NCI-H748 (cell line): ENCODE measurements around the gene HS3ST5.
"Not testable (repeated sequence)": the region's sequence is repeated elsewhere in the genome, so short reads cannot be mapped to it uniquely, and the experiment has no call there.

Experiments
- DNase-seq: peaks from one replicate; lab custom pipeline; 2025; ENCODE audit not compliant: unreplicated experiment; lab: John Stamatoyannopoulos, UW

HS3ST5 gene

GRCh38 chr6:114339706-114340105 lies 3.1 kb downstream of the HS3ST5 start:
- DNase-seq: no peak

GRCh38 chr6:114334237-114334636 lies 8.6 kb downstream of the HS3ST5 start:
- DNase-seq: no peak

GRCh38 chr6:114327074-114327473 lies 15.7 kb downstream of the HS3ST5 start:
- no peak for DNase-seq

- DNase-seq: no peak
These were observed 19.0 kb downstream of the HS3ST5 start for GRCh38 chr6:114323784-114324183.

- DNase-seq: no peak
These were observed 23.1 kb downstream of the HS3ST5 start for GRCh38 chr6:114319749-114320148.

GRCh38 chr6:114315831-114316595 lies 26.8 kb downstream of the HS3ST5 start:
- no peak for DNase-seq

- DNase-seq: not testable (repeated sequence)
These were observed 29.0 kb downstream of the HS3ST5 start for GRCh38 chr6:114313816-114314215.

- no peak for DNase-seq
These were observed 29.9 kb downstream of the HS3ST5 start for GRCh38 chr6:114312931-114313330.

GRCh38 chr6:114310053-114310452 lies 32.8 kb downstream of the HS3ST5 start:
- no peak for DNase-seq

- DNase-seq: peak; percentile 31
These were observed 38.4 kb downstream of the HS3ST5 start for GRCh38 chr6:114304304-114304887.

GRCh38 chr6:114301596-114302219 lies 41.1 kb downstream of the HS3ST5 start:
- DNase-seq: no peak

- no peak for DNase-seq
These were observed 45.7 kb downstream of the HS3ST5 start for GRCh38 chr6:114297135-114297534.

- no peak for DNase-seq
These were observed 50.4 kb downstream of the HS3ST5 start for GRCh38 chr6:114292431-114292830.

GRCh38 chr6:114291428-114291827 lies 51.4 kb downstream of the HS3ST5 start:
- no peak for DNase-seq

- DNase-seq: no peak
These were observed 52.0 kb downstream of the HS3ST5 start for GRCh38 chr6:114290864-114291263.

GRCh38 chr6:114288701-114289495 lies 53.9 kb downstream of the HS3ST5 start:
- DNase-seq: no peak

- DNase-seq: no peak
These were observed 55.4 kb downstream of the HS3ST5 start for GRCh38 chr6:114287461-114287860.

- DNase-seq: no peak
These were observed 56.6 kb downstream of the HS3ST5 start for GRCh38 chr6:114286211-114286610.

GRCh38 chr6:114284281-114284680 lies 58.5 kb downstream of the HS3ST5 start:
- DNase-seq: no peak

GRCh38 chr6:114282292-114282691 lies 60.5 kb downstream of the HS3ST5 start:
- peak; percentile 13 for DNase-seq

GRCh38 chr6:114281496-114281895 lies 61.3 kb downstream of the HS3ST5 start:
- no peak for DNase-seq
